Ishikawa (cell line): ENCODE measurements around the gene AHSP.

Experiments used
- CEBPB ChIP-seq: IDR thresholded peaks from 2 replicates; pipeline ENCODE4 v1.6.1; 2012
- CREB1 ChIP-seq: IDR thresholded peaks from 2 replicates; pipeline ENCODE4 v1.6.1; 2012; ENCODE audit warnings: low read depth
- EGR1 ChIP-seq: IDR thresholded peaks from 2 replicates; pipeline ENCODE4 v1.6.1; 2012
- EP300 ChIP-seq: IDR thresholded peaks from 2 replicates; pipeline ENCODE4 v1.6.1; 2012; ENCODE audit warnings: borderline replicate concordance
- FOXM1 ChIP-seq: IDR thresholded peaks from 2 replicates; pipeline ENCODE4 v1.6.1; 2012; ENCODE audit warnings: low read depth, borderline replicate concordance
- NFIC ChIP-seq: IDR thresholded peaks from 2 replicates; pipeline ENCODE4 v1.6.1; 2012
- RAD21 ChIP-seq: IDR thresholded peaks from 2 replicates; pipeline ENCODE4 v1.6.1; 2012; ENCODE audit warnings: low read depth
- TAF1 ChIP-seq: IDR thresholded peaks from 2 replicates; pipeline ENCODE4 v1.6.1; 2012; ENCODE audit warnings: low read depth, mild to moderate bottlenecking
- TCF12 ChIP-seq: IDR thresholded peaks from 2 replicates; pipeline ENCODE4 v1.6.1; 2012; ENCODE audit warnings: low read depth
- TEAD4 ChIP-seq: IDR thresholded peaks from 2 replicates; pipeline ENCODE4 v1.6.1; 2012
- YY1 ChIP-seq: IDR thresholded peaks from 2 replicates; pipeline ENCODE4 v1.6.1; 2012; ENCODE audit warnings: low read depth
- ZBTB7A ChIP-seq: IDR thresholded peaks from 2 replicates; pipeline ENCODE4 v1.6.1; 2012; ENCODE audit warnings: low read depth
- TF ChIP-seq, protein P1 (sequence below): IDR thresholded peaks from 2 replicates; pipeline ENCODE4 v1.6.1; 2012; ENCODE audit warnings: low read depth, mild to moderate bottlenecking
- TF ChIP-seq, protein P2 (sequence below): IDR thresholded peaks from 2 replicates; pipeline ENCODE4 v1.6.1; 2012
- TF ChIP-seq, protein P3 (sequence below): IDR thresholded peaks from 2 replicates; pipeline ENCODE4 v1.6.1; 2012

The AHSP gene

DNA sequence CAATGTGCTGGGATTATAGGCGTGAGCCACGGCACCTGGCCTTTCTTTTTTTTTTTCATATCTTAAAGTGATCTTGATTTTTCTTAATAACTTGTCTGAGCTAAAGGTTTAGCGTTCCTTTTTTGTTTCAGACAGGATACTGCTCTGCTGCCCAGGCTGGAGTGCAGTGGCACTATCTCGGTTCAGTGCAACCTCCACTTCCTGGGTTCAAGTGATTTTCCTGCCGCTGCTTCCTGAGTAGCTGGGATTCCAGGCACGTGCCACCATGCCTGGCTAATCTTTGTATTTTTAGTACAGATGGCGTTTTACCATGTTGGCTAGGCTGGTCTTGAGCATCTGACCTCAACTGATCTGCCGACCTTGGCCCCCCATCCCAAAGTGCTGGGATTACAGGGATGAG lies 23.5 kb upstream of the AHSP start:
- no peak for TF ChIP-seq EGR1

DNA sequence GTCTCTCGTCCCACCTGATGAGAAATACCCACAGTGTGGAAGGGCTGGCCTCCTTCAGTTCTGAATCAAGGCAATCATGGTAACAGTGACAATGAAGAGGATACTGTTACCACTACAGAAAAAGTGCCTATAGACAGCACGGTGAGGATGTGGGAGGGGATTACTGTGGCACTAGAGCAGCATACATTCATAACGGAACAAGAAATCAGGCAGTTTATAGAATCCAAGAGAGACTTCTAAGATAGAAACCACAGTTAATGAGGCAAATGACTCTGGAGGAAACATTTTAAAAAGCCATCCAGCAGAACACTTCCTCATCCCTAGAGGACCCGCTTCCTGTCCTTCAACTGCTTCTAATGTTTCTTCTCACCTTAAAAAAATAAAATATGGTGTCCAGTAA lies 22.2 kb upstream of the AHSP start:
- TF ChIP-seq NFIC (no peak), RAD21 (no peak), TAF1 (no peak), TCF12 (no peak), CREB1 (no peak), EP300 (no peak), FOXM1 (no peak)
- TF ChIP-seq, protein P1, sequence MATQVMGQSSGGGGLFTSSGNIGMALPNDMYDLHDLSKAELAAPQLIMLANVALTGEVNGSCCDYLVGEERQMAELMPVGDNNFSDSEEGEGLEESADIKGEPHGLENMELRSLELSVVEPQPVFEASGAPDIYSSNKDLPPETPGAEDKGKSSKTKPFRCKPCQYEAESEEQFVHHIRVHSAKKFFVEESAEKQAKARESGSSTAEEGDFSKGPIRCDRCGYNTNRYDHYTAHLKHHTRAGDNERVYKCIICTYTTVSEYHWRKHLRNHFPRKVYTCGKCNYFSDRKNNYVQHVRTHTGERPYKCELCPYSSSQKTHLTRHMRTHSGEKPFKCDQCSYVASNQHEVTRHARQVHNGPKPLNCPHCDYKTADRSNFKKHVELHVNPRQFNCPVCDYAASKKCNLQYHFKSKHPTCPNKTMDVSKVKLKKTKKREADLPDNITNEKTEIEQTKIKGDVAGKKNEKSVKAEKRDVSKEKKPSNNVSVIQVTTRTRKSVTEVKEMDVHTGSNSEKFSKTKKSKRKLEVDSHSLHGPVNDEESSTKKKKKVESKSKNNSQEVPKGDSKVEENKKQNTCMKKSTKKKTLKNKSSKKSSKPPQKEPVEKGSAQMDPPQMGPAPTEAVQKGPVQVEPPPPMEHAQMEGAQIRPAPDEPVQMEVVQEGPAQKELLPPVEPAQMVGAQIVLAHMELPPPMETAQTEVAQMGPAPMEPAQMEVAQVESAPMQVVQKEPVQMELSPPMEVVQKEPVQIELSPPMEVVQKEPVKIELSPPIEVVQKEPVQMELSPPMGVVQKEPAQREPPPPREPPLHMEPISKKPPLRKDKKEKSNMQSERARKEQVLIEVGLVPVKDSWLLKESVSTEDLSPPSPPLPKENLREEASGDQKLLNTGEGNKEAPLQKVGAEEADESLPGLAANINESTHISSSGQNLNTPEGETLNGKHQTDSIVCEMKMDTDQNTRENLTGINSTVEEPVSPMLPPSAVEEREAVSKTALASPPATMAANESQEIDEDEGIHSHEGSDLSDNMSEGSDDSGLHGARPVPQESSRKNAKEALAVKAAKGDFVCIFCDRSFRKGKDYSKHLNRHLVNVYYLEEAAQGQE = no peak
- TF ChIP-seq, protein P2, sequence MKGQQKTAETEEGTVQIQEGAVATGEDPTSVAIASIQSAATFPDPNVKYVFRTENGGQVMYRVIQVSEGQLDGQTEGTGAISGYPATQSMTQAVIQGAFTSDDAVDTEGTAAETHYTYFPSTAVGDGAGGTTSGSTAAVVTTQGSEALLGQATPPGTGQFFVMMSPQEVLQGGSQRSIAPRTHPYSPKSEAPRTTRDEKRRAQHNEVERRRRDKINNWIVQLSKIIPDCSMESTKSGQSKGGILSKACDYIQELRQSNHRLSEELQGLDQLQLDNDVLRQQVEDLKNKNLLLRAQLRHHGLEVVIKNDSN = no peak
- TF ChIP-seq, protein P3, sequence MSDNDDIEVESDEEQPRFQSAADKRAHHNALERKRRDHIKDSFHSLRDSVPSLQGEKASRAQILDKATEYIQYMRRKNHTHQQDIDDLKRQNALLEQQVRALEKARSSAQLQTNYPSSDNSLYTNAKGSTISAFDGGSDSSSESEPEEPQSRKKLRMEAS = no peak

DNA sequence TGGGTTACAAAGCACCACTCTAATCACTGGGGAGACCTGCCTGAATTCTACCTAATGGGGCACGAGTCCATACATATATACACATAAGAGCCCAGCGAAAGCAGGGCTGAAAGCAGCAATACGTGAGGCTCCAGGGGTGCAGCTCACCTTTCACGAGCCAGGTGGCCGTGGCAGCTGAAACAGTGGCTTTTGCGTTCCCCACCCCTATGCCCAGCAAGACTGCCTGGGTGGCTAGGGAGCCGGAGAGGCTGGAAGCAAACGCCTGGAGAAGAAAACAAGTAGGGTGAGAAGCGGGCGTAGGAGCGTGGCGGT lies 20.1 kb upstream of the AHSP start:
- TF ChIP-seq ZBTB7A = no peak
- no peak for TF ChIP-seq EP300
- TF ChIP-seq CREB1 = no peak
- no peak for TF ChIP-seq EGR1
- TF ChIP-seq, protein P2 = no peak
- TF ChIP-seq, protein P3 = no peak
- TF ChIP-seq, protein P1 = no peak
- TF ChIP-seq RAD21 = no peak
- TF ChIP-seq TAF1 = no peak
- TF ChIP-seq FOXM1 = no peak

DNA sequence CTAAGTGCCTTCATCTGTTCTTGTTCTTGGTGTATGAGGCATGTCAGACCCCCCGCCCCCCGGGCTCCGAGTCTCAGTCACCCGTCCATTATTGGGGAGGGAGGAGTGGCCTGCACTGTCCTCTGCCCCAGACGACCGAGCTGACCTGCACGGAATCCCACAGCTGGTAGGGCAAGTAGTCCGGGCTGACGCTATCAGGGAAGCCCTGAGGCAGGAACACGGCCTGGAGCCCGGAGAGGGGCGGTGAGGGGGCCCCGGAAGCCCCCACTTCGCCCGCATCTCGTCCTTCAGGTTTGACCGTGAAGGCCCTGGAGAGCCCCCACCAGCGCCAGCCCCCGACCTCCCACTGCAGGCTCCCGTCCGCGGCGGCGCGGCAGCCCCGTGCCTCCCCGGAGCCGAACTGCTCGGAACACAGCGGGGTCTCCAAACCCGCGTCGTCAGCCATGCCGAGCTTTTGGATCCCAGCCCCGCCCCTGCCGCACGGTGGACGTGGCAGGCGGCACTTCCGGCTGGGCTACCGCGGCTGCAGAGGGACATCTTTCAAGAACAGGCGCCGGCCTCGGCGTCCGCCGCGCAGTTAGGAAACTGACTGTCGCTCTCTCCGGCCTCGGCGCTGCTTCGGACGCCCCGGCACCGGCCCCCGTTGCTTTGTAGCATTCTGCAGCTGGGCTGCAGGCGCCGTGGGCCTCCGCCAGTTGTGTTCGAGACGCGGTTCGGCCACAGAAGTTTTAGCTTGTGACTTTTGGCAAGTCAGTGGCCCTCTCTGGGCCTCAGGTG lies 19.6 kb upstream of the AHSP start, which contains the start of gene RUSF1:
TSS of gene RUSF1 (minus strand) at position 463 of the 777 bp plus-strand sequence. CDS start at position 445, 18 bp downstream.
- TF ChIP-seq CREB1 = peak; percentile 52; the same call in 1 of the 2 replicates
- TF ChIP-seq RAD21 = no peak
- TF ChIP-seq ZBTB7A = peak; percentile 72; the same call in 1 of the 2 replicates
- no peak for TF ChIP-seq NFIC
- no peak for TF ChIP-seq CEBPB
- no peak for TF ChIP-seq EGR1
- TF ChIP-seq YY1 = peak; percentile 89
- TF ChIP-seq, protein P2 = no peak
- TF ChIP-seq FOXM1 = no peak
- peak; percentile 96 for TF ChIP-seq TAF1
- TF ChIP-seq TCF12 = peak; percentile 67; the same call in 1 of the 2 replicates
- TF ChIP-seq EP300 = no peak
- TF ChIP-seq, protein P1 = peak; percentile 12; the same call in 1 of the 2 replicates
- TF ChIP-seq, protein P3 = peak; percentile 88
- peak; percentile 4; the same call in 1 of the 2 replicates for TF ChIP-seq TEAD4
